Measurements from ENCODE around the gene ACY1.

- no peak for TF ChIP-seq YY1 (IDR thresholded peaks at IDR 0.05; ENCODE audit: insufficient read depth, insufficient read length)
- TF ChIP-seq ZNF274 (IDR thresholded peaks at IDR 0.05; ENCODE audit: low read depth, low read length): no peak
Measured at GRCh38 chr3:51968170-51968775, 15.1 kb upstream of the ACY1 start.
